Endothelial cell of umbilical vein (primary cell): ENCODE data around the gene PARD3B.

Source experiments
- POLR2A ChIP-seq: IDR thresholded peaks from 2 replicates; pipeline ENCODE4 v1.6.1; 2012; ENCODE audit warnings: low read depth, mild to moderate bottlenecking, control low read depth, low read length
- POLR2AphosphoS5 ChIP-seq: IDR thresholded peaks from 2 replicates; pipeline ENCODE4 v1.6.1; 2012; ENCODE audit warnings: low read depth, mild to moderate bottlenecking, control low read depth, low read length, moderate library complexity; ENCODE audit not compliant: insufficient read depth
- TF ChIP-seq, protein P1 (sequence below), 2 donors: IDR thresholded peaks; 1 replicate in 1 of 2; 2 replicates in 1 of 2; pipeline ENCODE4 v1.5.1; 2011; ENCODE audit warnings: low read length in 2 of 2, mild to moderate bottlenecking in 2 of 2, moderate library complexity in 2 of 2, control low read depth in 1 of 2, inconsistent platforms in 1 of 2, low read depth in 1 of 2; ENCODE audit not compliant: insufficient read depth in 1 of 2; ENCODE audit errors: extremely low read depth in 1 of 2

DNA sequence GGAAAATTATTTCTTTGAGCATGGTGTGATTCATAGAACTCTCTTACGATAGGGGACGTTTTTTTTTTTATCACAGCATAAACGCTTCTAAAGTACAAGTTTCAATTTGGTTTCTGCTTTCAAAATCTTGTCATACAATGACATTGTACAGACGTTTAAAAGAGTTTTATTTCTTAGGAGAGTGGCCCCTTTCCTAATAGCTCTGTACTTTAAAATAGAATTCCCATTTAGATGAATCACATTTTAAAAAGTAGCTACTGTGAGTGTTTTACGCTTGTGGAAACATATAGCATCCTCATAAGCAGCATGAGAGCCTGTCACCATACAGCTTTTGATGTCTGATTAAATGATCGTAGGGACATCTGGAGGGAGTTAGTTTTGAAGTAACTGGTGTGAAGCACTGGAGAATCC lies 510.9 kb downstream of the PARD3B start:
- TF ChIP-seq, protein P1, sequence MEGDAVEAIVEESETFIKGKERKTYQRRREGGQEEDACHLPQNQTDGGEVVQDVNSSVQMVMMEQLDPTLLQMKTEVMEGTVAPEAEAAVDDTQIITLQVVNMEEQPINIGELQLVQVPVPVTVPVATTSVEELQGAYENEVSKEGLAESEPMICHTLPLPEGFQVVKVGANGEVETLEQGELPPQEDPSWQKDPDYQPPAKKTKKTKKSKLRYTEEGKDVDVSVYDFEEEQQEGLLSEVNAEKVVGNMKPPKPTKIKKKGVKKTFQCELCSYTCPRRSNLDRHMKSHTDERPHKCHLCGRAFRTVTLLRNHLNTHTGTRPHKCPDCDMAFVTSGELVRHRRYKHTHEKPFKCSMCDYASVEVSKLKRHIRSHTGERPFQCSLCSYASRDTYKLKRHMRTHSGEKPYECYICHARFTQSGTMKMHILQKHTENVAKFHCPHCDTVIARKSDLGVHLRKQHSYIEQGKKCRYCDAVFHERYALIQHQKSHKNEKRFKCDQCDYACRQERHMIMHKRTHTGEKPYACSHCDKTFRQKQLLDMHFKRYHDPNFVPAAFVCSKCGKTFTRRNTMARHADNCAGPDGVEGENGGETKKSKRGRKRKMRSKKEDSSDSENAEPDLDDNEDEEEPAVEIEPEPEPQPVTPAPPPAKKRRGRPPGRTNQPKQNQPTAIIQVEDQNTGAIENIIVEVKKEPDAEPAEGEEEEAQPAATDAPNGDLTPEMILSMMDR (IDR thresholded peaks at IDR 0.05; ENCODE audit: extremely low read depth in 1 of 2, insufficient read depth in 1 of 2, low read depth in 1 of 2, low read length in 2 of 2): no peak
- TF ChIP-seq POLR2AphosphoS5 (no peak), POLR2A (no peak)
